ENCODE measurements around the gene SGK1.
"Not testable (repeated sequence)": the region's sequence is repeated elsewhere in the genome, so short reads cannot be mapped to it uniquely, and the experiment has no call there.

The SGK1 gene

GRCh38 chr6:134256862-134257261 lies 61.0 kb downstream of the SGK1 start:
- no peak for DNase-seq (ENCODE audit: low read depth in 2 of 2, low spot score in 1 of 2)

- DNase-seq (ENCODE audit: low read depth in 2 of 2, low spot score in 1 of 2), result not testable (repeated sequence)
Measured at GRCh38 chr6:134255280-134255679, 62.6 kb downstream of the SGK1 start.

GRCh38 chr6:134254118-134254517 lies 63.8 kb downstream of the SGK1 start:
- DNase-seq (ENCODE audit: low read depth in 2 of 2, low spot score in 1 of 2), result no peak

- no peak for DNase-seq (ENCODE audit: low read depth in 2 of 2, low spot score in 1 of 2)
Measured at GRCh38 chr6:134253681-134254080, 64.2 kb downstream of the SGK1 start.

GRCh38 chr6:134251320-134251719 lies 66.6 kb downstream of the SGK1 start:
- DNase-seq (ENCODE audit: low read depth in 2 of 2, low spot score in 1 of 2), result no peak

- DNase-seq (ENCODE audit: low read depth in 2 of 2, low spot score in 1 of 2), result no peak
Measured at GRCh38 chr6:134250776-134251175, 67.1 kb downstream of the SGK1 start.

GRCh38 chr6:134249759-134250602 lies 67.9 kb downstream of the SGK1 start:
- DNase-seq (ENCODE audit: low read depth in 2 of 2, low spot score in 1 of 2), result no peak

GRCh38 chr6:134249239-134249758 lies 68.6 kb downstream of the SGK1 start:
- DNase-seq (ENCODE audit: low read depth in 2 of 2, low spot score in 1 of 2), result no peak

GRCh38 chr6:134247844-134248580 lies 69.9 kb downstream of the SGK1 start:
- no peak for DNase-seq (ENCODE audit: low read depth in 2 of 2, low spot score in 1 of 2)

GRCh38 chr6:134247231-134247833 lies 70.6 kb downstream of the SGK1 start:
- peak in 1 of 2 donors; percentile 43 for DNase-seq (ENCODE audit: low read depth in 2 of 2, low spot score in 1 of 2)

GRCh38 chr6:134245706-134246105 lies 72.2 kb downstream of the SGK1 start:
- DNase-seq (ENCODE audit: low read depth in 2 of 2, low spot score in 1 of 2), result no peak

GRCh38 chr6:134245041-134245440 lies 72.9 kb downstream of the SGK1 start:
- no peak for DNase-seq (ENCODE audit: low read depth in 2 of 2, low spot score in 1 of 2)

- DNase-seq (ENCODE audit: low read depth in 2 of 2, low spot score in 1 of 2), result peak; percentile 44 to 70
Measured at GRCh38 chr6:134240665-134241431, 77.1 kb downstream of the SGK1 start.

- no peak for DNase-seq (ENCODE audit: low read depth in 2 of 2, low spot score in 1 of 2)
Measured at GRCh38 chr6:134238960-134239795, 78.7 kb downstream of the SGK1 start.

- no peak for DNase-seq (ENCODE audit: low read depth in 2 of 2, low spot score in 1 of 2)
Measured at GRCh38 chr6:134238006-134238405, 79.9 kb downstream of the SGK1 start.

- no peak for DNase-seq (ENCODE audit: low read depth in 2 of 2, low spot score in 1 of 2)
Measured at GRCh38 chr6:134235937-134236751, 81.8 kb downstream of the SGK1 start.

- DNase-seq (ENCODE audit: low read depth in 2 of 2, low spot score in 1 of 2), result not testable (repeated sequence)
Measured at GRCh38 chr6:134235334-134235733, 82.6 kb downstream of the SGK1 start.

GRCh38 chr6:134233180-134233955 lies 84.5 kb downstream of the SGK1 start:
- no peak for DNase-seq (ENCODE audit: low read depth in 2 of 2, low spot score in 1 of 2)

All from stimulated activated CD8-positive, alpha-beta memory T cell treated with anti-CD3 and anti-CD28 coated beads, Interleukin-4, amount 100 ng/mL, for 1 hour (primary cell).